ENCODE data around the gene MUC5B.

Gene MUC5B

GRCh38 chr11:1305063-1305495 lies 82.2 kb downstream of the MUC5B start:
- DNase-seq: no peak

DNA sequence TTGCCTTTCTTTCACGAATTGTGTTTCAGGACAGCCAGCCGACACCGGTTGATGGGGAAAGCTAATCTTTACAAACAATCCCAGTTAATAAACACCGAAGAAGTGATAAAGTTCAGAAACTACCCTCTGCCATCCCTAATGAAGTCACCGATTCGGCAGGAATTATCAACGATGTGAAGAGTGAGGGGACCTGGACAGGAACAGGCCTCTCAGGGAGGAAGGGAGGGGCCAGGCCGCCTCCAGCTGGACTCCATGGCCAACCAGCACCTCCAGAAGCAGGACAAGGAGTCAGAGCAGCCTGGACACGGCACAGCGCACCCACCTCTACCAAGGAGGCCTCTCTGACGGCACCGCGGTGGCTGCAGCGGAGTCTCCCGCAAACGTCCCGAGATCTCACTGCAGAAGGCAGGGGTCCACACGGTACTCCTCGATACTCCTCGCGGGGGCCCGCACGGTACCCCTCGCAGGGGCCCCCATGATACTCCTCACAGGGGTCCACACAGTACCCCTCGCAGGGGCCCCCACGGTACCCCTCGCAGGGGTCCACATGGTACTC lies 82.7 kb downstream of the MUC5B start:
- no peak for DNase-seq

DNA sequence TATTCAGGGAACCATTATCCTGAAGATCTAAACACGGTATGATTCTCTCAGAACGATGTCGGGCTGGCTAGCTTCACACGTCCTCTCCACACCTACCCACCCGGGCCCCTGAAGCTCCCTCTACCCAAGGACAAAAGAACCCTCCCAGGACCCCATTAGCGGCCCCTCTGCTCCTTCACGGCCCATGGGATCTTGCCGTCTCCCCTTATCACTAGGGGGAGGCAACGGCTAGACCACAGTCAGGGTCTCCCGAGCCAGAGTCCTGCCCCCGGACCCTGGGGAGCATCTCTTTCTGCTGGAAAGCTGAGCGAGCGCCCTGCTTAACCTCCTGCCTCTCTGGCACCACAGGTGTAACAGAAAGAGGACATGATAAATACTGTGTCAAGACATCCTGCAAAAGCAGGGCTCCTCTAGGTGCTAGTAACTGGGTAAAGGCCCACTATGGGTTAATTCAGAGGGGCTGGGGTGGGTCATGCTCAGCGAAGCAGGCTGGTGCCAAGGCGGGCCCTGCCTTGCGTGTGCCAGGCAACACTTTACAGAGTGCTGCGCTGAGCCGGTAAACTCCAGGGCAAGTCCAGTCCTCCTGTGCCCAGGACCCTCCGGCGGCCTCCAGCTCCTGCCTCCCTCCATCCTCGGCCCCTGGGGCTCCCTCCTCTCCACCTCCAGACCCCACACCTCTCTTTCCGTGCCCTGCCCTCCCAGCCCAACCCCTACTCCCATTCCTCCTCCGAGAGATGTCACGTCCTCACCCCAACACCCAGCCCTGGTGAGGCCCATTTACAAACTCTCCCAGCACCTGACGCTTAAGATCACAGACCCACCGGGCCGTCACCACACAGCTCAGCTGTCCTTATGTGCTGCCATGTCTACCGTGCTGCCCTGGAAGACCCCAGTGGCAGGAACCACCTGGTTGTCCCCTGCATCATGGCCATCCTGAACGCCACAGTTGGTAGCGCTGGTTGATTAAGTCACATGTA lies 83.6 kb downstream of the MUC5B start:
- DNase-seq: no peak

DNA sequence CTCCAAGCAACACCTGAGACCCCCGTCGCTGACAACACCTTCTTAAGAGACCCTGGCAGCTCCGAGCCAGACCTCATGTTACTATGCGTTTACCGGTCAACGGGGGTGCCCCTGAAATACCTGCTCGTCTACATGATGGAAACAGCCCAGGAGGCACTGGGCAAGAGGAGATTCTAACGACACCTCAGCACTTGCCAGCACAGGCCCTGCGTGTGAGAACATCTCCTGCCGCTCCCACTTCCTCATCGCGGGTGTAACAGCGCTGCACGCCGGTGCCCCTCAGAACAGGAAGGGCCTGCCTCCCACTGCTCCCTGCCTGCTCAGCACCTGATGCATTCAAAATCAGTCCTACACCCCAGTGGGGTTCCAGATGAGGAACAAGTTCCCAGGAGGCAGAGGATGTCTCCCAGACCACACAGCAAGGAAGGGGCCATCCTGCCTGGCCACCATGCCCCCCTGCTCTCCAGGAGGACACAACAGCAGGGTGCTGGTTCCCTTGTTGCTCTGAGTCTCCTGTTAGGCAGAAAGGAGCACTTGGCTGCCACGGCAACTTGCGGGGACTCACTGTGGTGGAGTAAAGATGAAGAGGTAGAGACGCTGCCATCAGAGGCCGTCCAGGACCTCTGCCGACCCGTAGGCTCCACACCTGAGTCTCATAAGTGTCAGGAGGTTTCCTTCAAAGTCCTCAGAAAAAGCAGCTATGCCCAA lies 84.5 kb downstream of the MUC5B start:
- peak; percentile 23 for DNase-seq

GRCh38 chr11:1307998-1308742 lies 85.3 kb downstream of the MUC5B start:
- no peak for DNase-seq

DNA sequence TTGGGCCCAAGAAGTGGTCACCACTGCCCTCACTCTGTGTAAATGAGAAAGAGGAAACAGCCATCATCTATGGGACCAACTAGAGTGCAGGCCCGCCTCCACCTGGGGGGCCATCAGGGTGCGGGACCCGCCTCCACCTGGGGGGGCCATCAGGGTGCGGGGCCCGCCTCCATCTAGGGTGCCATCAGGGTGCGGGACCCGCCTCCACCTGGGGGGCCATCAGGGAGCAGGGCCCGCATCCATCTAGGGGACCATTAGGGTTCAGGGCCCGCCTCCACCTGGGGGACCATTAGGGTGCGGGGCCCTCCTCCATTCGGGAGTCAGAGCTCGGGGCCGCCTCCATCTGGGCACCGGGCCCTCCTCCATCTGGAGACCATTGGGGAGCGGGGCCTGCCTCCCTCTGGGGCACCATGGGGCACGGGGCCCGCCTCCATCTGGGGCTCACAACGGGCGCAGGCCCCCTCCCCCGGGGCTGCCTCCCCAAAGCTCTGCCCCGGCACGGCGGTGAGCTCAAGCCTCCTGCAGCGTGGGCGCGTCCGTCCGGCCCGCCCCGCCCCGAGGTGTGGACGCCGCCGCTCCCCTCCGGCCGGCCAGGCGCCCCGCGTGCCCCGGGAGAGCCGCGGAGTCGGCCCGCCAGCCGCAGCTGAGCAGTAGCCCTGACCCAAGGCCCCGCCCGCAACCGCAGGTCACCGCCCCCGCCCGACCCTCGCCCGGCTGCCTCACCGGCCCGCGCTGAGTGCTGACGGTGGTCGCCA lies 86.1 kb downstream of the MUC5B start:
- no peak for DNase-seq

DNA sequence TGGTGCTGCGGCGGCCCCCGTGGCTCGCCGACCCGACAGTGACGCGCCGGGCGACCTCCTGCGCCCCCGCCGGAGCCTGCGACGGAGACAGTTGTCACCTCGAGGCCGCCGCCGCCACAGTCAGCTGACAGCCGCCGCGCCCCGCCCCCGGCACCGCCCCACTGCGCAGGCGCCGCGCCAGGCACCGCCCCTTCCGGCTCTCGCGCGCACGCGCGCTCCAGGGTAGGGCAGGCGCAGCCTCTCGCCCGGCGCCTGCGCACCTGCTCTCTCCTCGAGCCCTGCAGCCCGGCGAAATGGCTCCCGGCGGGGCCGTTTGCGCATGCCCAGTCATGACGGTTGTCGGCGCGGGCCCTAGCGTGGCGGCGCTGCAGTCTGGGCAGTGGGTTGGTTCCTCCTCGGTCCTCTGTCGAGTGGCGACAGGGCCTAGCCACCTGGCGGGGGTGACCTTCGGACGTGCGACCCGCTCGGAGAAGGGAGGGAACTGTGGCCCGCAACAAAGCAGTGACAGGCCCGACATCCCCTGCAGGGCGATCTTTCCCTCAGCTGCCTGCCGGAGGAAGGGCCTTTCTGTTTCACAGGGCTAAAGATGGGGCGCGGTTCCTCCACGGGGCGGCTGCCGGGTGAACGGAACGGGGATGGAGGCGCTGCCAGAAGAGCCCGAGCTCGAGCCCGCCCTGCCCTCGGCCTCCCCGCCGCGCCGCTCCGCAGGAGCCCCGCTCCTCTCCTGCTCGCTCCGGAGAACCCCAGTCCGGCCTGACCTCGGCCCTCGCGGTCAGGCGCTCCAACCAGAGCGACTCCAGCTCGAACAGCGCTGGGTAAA lies 86.8 kb downstream of the MUC5B start, which contains the start of gene TOLLIP:
TOLLIP (minus strand) TSS at position 135 of the 820 bp plus-strand sequence; CDS start at position 1, 134 bp downstream.
- DNase-seq: peak; percentile 98

DNA sequence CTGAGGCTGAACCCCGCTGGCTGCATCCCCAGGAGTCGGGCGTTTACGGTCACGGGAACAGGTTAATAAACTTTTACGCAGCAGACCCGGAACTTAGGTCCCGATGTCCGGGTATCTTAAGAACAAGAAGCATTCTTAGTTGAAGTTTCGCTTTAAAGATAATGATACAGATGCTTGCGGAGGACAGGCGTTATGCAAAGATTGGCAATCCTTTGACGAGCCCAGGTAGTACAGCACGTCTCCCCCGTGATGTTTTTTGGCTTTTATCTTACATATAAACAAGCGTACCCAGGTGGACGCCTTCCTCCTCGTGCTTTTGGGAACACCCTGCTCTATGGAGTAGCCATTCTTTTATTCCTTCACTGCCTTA lies 87.4 kb downstream of the MUC5B start:
- peak; percentile 30 for DNase-seq

DNA sequence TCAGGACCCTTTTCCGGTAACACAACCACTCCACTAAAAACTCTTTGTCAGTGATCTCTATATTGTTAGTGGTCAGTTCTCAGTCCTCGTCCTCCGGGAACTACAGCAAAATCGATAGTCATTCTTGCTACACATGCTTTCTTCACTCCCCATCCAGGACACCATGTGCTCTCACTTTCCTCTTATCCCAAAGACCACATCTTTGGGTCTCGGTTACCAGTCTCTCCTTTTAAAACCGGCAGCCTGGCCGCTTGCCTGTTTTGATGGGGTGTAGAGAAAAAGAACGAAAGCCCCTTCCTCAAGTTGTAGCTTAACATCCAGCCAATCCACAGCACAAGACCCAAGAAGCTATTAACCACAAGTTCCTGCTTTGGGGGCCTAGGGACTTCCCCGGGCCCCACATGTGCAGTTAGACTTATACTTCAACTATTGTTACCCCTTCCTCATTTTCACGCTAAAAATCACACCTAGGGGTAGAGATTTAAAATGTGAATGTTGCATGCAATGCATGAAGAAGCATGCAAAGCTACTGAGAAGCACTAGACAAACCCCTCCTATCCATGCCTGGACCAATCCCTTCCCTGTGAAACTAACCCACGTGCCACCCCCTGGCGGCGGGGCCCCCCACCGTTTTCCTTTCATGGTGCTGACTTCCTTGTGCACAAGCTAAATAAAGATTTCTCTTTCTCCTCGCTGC lies 88.1 kb downstream of the MUC5B start:
- DNase-seq: peak; percentile 76

Measured in CD4-positive, alpha-beta T cell treated with Interleukin-17A for 1 hour (primary cell).